ENCODE data around the gene EGFLAM. TPM values are rescaled to one million over a fixed set of nuclear protein-coding genes. Genes with fewer than 3 reads are reported as not detected.

Gene EGFLAM
- total and polyA plus RNA-seq, 10 of the 15 experiments (the other 5 are each of a cell fraction or from before 2014, with no cell fraction given), result 0.37 TPM; not detected in 9

DNA sequence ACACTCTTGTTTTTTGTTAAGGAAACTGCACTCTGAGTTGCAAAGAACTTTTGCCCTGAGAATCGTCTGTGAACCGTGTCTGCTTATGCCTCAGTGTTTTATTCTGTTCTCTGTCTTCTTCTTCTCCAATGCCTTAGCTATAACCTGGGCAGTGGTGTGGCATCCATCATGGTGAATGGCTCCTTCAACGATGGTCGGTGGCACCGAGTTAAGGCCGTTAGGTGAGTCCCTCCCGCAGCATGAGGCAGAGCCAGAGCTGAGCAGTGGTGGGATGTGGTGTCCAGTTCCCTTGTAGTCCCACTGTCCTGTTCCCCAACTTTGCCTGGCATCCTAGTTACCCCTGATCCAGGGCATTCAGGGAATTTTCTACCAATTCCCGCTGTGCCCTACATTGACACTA lies 199.8 kb downstream of the EGFLAM start:
- ChIA-PET SMC1A (ENCODE audit: uncharacterized antibody, unreplicated experiment) (no interaction called here), RAD21 (ENCODE audit: unreplicated experiment) (no interaction called here)
- WGBS (ENCODE audit: insufficient coverage, insufficient replicate concordance, low lambda C conversion rate, missing lambda C conversion rate), result 70% methylated on average over 8 of the region's 8 CpGs

More for the DNA sequence above, 199.8 kb downstream of the EGFLAM start:
- ChIA-PET CTCF (no interaction called here), POLR2A (no interaction called here)
- TF ChIP-seq RAD21 (IDR thresholded peaks at IDR 0.05; ENCODE audit: insufficient read depth, low read depth, low read length) (no peak), SREBF1 (IDR thresholded peaks at IDR 0.05; ENCODE audit: low read length) (no peak), HCFC1 (IDR thresholded peaks at IDR 0.05; ENCODE audit: low read length) (no peak), SPI1 (IDR thresholded peaks at IDR 0.05; ENCODE audit: borderline replicate concordance, insufficient read depth, low read depth, low read length) (no peak), WRNIP1 (IDR thresholded peaks at IDR 0.05; ENCODE audit: borderline replicate concordance, low read depth, low read length) (no peak), PKNOX1 (IDR thresholded peaks at IDR 0.05) (no peak), SUPT20H (IDR thresholded peaks at IDR 0.05; ENCODE audit: borderline replicate concordance, control insufficient read depth, low read depth, low read length) (no peak), IKZF2 (IDR thresholded peaks at IDR 0.05) (no peak), CHD4 (IDR thresholded peaks at IDR 0.05) (no peak), POLR2A (IDR thresholded peaks at IDR 0.05; ENCODE audit: low read depth, low read length) (no peak), STAT3 (IDR thresholded peaks at IDR 0.05; ENCODE audit: low read depth, low read length) (no peak), ATF7 (IDR thresholded peaks at IDR 0.05; ENCODE audit: low read depth) (no peak), HDGF (IDR thresholded peaks at IDR 0.05) (no peak), GABPA (IDR thresholded peaks at IDR 0.05; ENCODE audit: low read depth) (no peak)
- TF ChIP-seq, protein P1, sequence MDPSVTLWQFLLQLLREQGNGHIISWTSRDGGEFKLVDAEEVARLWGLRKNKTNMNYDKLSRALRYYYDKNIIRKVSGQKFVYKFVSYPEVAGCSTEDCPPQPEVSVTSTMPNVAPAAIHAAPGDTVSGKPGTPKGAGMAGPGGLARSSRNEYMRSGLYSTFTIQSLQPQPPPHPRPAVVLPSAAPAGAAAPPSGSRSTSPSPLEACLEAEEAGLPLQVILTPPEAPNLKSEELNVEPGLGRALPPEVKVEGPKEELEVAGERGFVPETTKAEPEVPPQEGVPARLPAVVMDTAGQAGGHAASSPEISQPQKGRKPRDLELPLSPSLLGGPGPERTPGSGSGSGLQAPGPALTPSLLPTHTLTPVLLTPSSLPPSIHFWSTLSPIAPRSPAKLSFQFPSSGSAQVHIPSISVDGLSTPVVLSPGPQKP (IDR thresholded peaks at IDR 0.05; ENCODE audit: low read depth, low read length), result no peak
- intact Hi-C loops (cut with micrococcal nuclease; ENCODE audit: unreplicated experiment) (loop anchor here (10.0 kb wide), 1 partner anchor 617 kb away; the partner anchor contains the start of gene RICTOR), in situ Hi-C loops (cut with MboI) (no loop called here)
- H3K4me3 ChIP-seq, result no peak overlapping the region
- H3K9me3 ChIP-seq (replicated peaks; ENCODE audit: control insufficient read depth, insufficient read depth, low read length), result peaks cover 4% of the 10 kb centered on the region; the same call in 2 of the 3 replicates
- no peaks in the 10 kb centered on the region for H3K79me2 ChIP-seq (ENCODE audit: control insufficient read depth, insufficient read depth, low read length)
- no peak overlapping the region for H3K9ac ChIP-seq (ENCODE audit: control insufficient read depth, insufficient read depth, low read length)
- no peaks in the 10 kb centered on the region for H4K20me1 ChIP-seq (ENCODE audit: control insufficient read depth, insufficient read depth)
- FAIRE-seq (no peak), DNase-seq (ENCODE audit: low read depth, low spot score) (no peak), ATAC-seq (no peak)
- H3K27ac ChIP-seq (ENCODE audit: control insufficient read depth, insufficient read depth), result no peak overlapping the region
- peaks cover 0 to 13% of the 10 kb centered on the region in 2 experiments; a peak in 3 of 4 replicates for H3K27me3 ChIP-seq (replicated peaks in 1 of 2; ENCODE audit: control insufficient read depth in 2 of 2, insufficient read depth in 2 of 2, low read length in 1 of 2)
- no peak overlapping the region for H3K4me2 ChIP-seq (ENCODE audit: control insufficient read depth, insufficient read depth)
- H3K36me3 ChIP-seq (ENCODE audit: control insufficient read depth in 2 of 2, insufficient read depth in 2 of 2, low read length in 1 of 2), result no peaks in the 10 kb centered on the region
- no peak overlapping the region for H2AFZ ChIP-seq (ENCODE audit: control insufficient read depth, low read depth, low read length)
- peaks cover 9% of the 10 kb centered on the region for H3K4me1 ChIP-seq (ENCODE audit: control insufficient read depth, insufficient read depth, low read length)
- BruUV-seq (replicated peaks), result no TSS peak

All from GM12878 (cell line).